Mesenchymal stem cell (in vitro differentiated cells and primary cell): ENCODE measurements around the gene ELN.
A peak's percentile ranks its signal among the peaks of the same experiment; 100 is the strongest.

Source experiments
- DNase-seq: peaks from one replicate; pipeline ENCODE4 v3.0.0-alpha.2; 2013
- H2AFZ ChIP-seq: one replicate; pipeline ENCODE4 v1.6.1; 2013; ENCODE audit warnings: low read depth, mild to moderate bottlenecking, control low read depth, inconsistent platforms, low read length, moderate library complexity
- H2AK5ac ChIP-seq: 2 replicates; pipeline ENCODE4 v1.6.1; 2013; ENCODE audit warnings: low read length, moderate library complexity, mild to moderate bottlenecking, inconsistent platforms; ENCODE audit not compliant: severe bottlenecking
- H2BK120ac ChIP-seq: one replicate; pipeline ENCODE4 v1.6.1; 2013; ENCODE audit warnings: low read depth, mild to moderate bottlenecking, inconsistent platforms, low read length, moderate library complexity
- H2BK12ac ChIP-seq, 2 experiments: one replicate each; pipeline ENCODE4 v1.6.1; 2013; ENCODE audit warnings: inconsistent platforms in 2 of 2, low read length in 2 of 2, mild to moderate bottlenecking in 2 of 2, moderate library complexity in 2 of 2, control low read depth in 1 of 2
- H2BK15ac ChIP-seq: one replicate; pipeline ENCODE4 v1.6.1; 2013; ENCODE audit warnings: mild to moderate bottlenecking, low read depth, inconsistent platforms; ENCODE audit not compliant: poor library complexity, severe bottlenecking
- H2BK5ac ChIP-seq: 2 replicates; pipeline ENCODE4 v1.6.1; 2013; ENCODE audit warnings: low read depth, mild to moderate bottlenecking, low read length, control low read depth, inconsistent platforms; ENCODE audit not compliant: poor library complexity, severe bottlenecking
- H3K14ac ChIP-seq, 2 experiments: one replicate each; pipeline ENCODE4 v1.6.1; 2013; ENCODE audit warnings: inconsistent platforms in 2 of 2, low read length in 2 of 2, control low read depth in 1 of 2, mild to moderate bottlenecking in 1 of 2, moderate library complexity in 1 of 2
- H3K18ac ChIP-seq, 2 experiments: one replicate each; pipeline ENCODE4 v1.6.1; 2013; ENCODE audit warnings: inconsistent platforms in 2 of 2, low read length in 2 of 2, control low read depth in 1 of 2, low read depth in 1 of 2, mild to moderate bottlenecking in 1 of 2
- H3K23ac ChIP-seq, 2 experiments: one replicate each; pipeline ENCODE4 v1.6.1; 2013; ENCODE audit warnings: inconsistent platforms in 2 of 2, low read length in 2 of 2, mild to moderate bottlenecking in 2 of 2, moderate library complexity in 2 of 2, control low read depth in 1 of 2
- H3K27ac ChIP-seq: 2 replicates; pipeline ENCODE4 v1.5.1; 2013; ENCODE audit warnings: mild to moderate bottlenecking, moderate library complexity, low read length, control low read depth, inconsistent platforms; ENCODE audit not compliant: poor library complexity, severe bottlenecking
- H3K27me3 ChIP-seq, 2 experiments: 2 replicates each; pipeline versions ENCODE4 v1.6.1 to v1.7.0; 2013; ENCODE audit warnings: low read length in 2 of 2, mild to moderate bottlenecking in 2 of 2, moderate library complexity in 2 of 2, control low read depth in 1 of 2, inconsistent platforms in 1 of 2; ENCODE audit not compliant: control insufficient read depth in 1 of 2, insufficient read depth in 1 of 2
- H3K36me3 ChIP-seq, 2 experiments: 2 replicates each; pipeline versions ENCODE4 v1.6.1 to v1.7.0; 2013; ENCODE audit warnings: low read length in 2 of 2, control low read depth in 1 of 2, inconsistent platforms in 1 of 2, low read depth in 1 of 2, mild to moderate bottlenecking in 1 of 2; ENCODE audit not compliant: insufficient read depth in 2 of 2, control insufficient read depth in 1 of 2
- H3K4ac ChIP-seq, 2 experiments: one replicate each; pipeline ENCODE4 v1.6.1; 2013; ENCODE audit warnings: inconsistent platforms in 2 of 2, low read length in 2 of 2, mild to moderate bottlenecking in 2 of 2, moderate library complexity in 2 of 2, control low read depth in 1 of 2, low read depth in 1 of 2
- H3K4me1 ChIP-seq: 2 replicates; pipeline ENCODE4 v1.6.1; 2013; ENCODE audit warnings: low read depth, low read length, control low read depth; ENCODE audit not compliant: control insufficient read depth, insufficient read depth
- H3K4me2 ChIP-seq: 2 replicates; pipeline ENCODE4 v1.6.1; 2013; ENCODE audit warnings: low read length, mild to moderate bottlenecking, inconsistent platforms; ENCODE audit not compliant: poor library complexity, severe bottlenecking
- H3K4me3 ChIP-seq, 2 experiments: 2 replicates each; pipeline versions ENCODE4 v1.5.1 to v1.7.0; 2013; ENCODE audit warnings: low read length in 2 of 2, mild to moderate bottlenecking in 2 of 2, control low read depth in 1 of 2, low read depth in 1 of 2; ENCODE audit not compliant: insufficient read depth in 1 of 2
- H3K79me1 ChIP-seq: replicated peaks from 2 replicates; pipeline ENCODE4 v1.6.1; 2013; ENCODE audit warnings: mild to moderate bottlenecking, control low read depth, low read length, inconsistent platforms; ENCODE audit not compliant: poor library complexity, severe bottlenecking
- H3K9ac ChIP-seq: 2 replicates; pipeline ENCODE4 v1.7.0; 2013; ENCODE audit warnings: mild to moderate bottlenecking, low read length, moderate library complexity
- H3K9me3 ChIP-seq: 2 replicates; pipeline ENCODE4 v1.7.0; 2013; ENCODE audit warnings: mild to moderate bottlenecking, low read length; ENCODE audit not compliant: control insufficient read depth
- H4K8ac ChIP-seq: one replicate; pipeline ENCODE4 v1.6.1; 2013; ENCODE audit warnings: inconsistent platforms, mild to moderate bottlenecking, low read length, moderate library complexity
- H4K91ac ChIP-seq: one replicate; pipeline ENCODE4 v1.6.1; 2013; ENCODE audit warnings: mild to moderate bottlenecking, low read length, inconsistent platforms
- WGBS: methylation state at CpG from one replicate; pipeline ENCODE4 v1.1.7; 2013; ENCODE audit warnings: mixed read lengths; 5-methylcytosine and 5-hydroxymethylcytosine counted together

The ELN gene

GRCh38 chr7:74019149-74019548, 8.8 kb upstream of the ELN start:
- Histone ChIP-seq H3K27me3 (peaks cover 5 to 11% of the 10 kb centered on the region in 2 experiments), H3K14ac (no peak overlapping the region), H2BK12ac (no peak overlapping the region), H2AFZ (no peak overlapping the region), H4K91ac (no peak overlapping the region), H2AK5ac (no peak overlapping the region), H3K9me3 (no peaks in the 10 kb centered on the region), H3K4ac (no peak overlapping the region), H2BK15ac (no peak overlapping the region), H3K4me3 (no peak overlapping the region), H3K4me1 (peaks cover 9% of the 10 kb centered on the region), H2BK5ac (no peak overlapping the region), H3K23ac (no peak overlapping the region), H2BK120ac (no peak overlapping the region), H3K27ac (no peak overlapping the region), H3K79me1 (no peaks in the 10 kb centered on the region), H3K4me2 (no peak overlapping the region), H3K18ac (no peak overlapping the region), H3K36me3 (no peaks in the 10 kb centered on the region), H3K9ac (no peak overlapping the region), H4K8ac (no peak overlapping the region)
- WGBS = 73% methylated on average over 4 of the region's 5 CpGs
- DNase-seq = no peak

DNA sequence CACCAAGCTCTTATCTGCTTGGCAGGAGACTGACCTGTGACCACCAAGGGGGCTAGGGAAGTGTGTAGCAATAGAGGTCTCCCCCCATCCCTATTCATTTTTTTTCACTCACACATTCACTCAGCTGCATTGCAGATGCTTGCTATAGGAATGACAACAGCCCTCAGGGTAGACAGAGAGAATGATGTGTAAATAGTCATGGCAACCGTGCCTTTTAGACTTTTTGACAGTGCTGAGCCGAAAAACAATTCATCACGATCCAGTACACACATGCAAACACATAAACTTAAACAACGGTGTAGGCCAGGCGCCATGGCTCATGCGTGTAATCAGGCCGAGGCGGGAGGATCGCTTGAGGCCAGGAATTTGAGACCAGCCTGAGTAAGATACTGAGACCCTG, 7.6 kb upstream of the ELN start:
- Histone ChIP-seq H3K36me3 (no peaks in the 10 kb centered on the region), H3K27me3 (peaks cover 5 to 15% of the 10 kb centered on the region in 2 experiments), H2BK12ac (no peak overlapping the region), H3K4me1 (peaks cover 11% of the 10 kb centered on the region), H2AK5ac (no peak overlapping the region), H3K23ac (no peak overlapping the region), H2BK15ac (no peak overlapping the region), H2AFZ (no peak overlapping the region), H4K91ac (no peak overlapping the region), H3K14ac (no peak overlapping the region), H3K27ac (no peak overlapping the region), H2BK5ac (no peak overlapping the region), H3K4me3 (no peak overlapping the region), H4K8ac (no peak overlapping the region), H3K79me1 (no peaks in the 10 kb centered on the region), H3K4me2 (no peak overlapping the region), H2BK120ac (no peak overlapping the region), H3K4ac (no peak overlapping the region), H3K9ac (no peak overlapping the region), H3K9me3 (no peaks in the 10 kb centered on the region), H3K18ac (no peak overlapping the region)
- 86% methylated on average over 8 of the region's 9 CpGs for whole genome bisulfite sequencing
- DNase-seq = no peak

DNA sequence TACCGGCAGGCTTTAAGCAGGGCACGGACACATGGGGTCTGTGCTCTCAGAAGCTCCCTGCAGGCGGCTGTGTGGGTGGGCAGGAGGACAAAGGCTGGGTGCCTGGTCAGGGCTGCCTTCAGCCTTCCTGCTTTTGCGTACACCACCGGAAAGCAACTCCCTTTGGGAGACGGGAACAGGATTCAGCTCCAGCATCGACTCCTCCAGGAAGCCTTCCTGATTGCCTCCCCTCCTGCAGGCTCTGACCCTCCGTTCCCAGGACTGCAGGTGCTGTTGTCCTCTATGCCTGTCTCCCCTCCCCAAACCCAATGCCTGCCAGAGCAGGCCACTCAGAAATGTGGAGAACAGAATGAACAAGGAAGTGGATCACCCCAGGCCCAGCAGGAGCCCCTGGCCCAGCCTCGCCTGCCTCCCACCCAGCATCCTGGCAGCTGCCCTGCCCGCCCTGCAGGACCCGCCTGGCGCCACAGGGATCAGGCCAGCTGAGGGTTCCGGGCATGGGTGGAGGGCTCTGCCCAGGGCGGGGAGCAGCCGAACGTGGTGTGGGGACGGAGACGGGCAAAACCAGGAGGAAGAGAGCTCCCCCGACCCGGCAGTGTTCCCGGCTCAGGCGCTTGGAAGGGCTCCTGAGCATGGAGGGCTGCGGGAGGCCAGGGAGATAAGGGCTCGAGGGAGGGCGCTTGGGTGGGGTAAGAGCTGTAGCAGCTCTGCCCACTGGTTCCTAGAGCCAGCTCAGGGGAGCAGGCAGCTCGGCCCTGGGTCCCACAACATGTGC, 6.2 kb upstream of the ELN start:
- Histone ChIP-seq H2BK12ac (no peak overlapping the region), H2BK15ac (no peak overlapping the region), H2BK5ac (no peak overlapping the region), H3K18ac (no peak overlapping the region), H3K4me1 (peaks cover 11% of the 10 kb centered on the region), H3K27me3 (peaks cover 17 to 26% of the 10 kb centered on the region in 2 experiments), H4K91ac (no peak overlapping the region), H3K4me2 (no peak overlapping the region), H3K14ac (no peak overlapping the region), H3K4ac (no peak overlapping the region), H3K36me3 (no peaks in the 10 kb centered on the region), H3K4me3 (no peak overlapping the region), H3K9ac (no peak overlapping the region), H3K79me1 (no peaks in the 10 kb centered on the region), H4K8ac (peak overlapping the region; percentile 20), H3K23ac (peak overlapping the region in 1 of 2 experiments; percentile 57), H2BK120ac (no peak overlapping the region), H2AK5ac (no peak overlapping the region), H3K9me3 (no peaks in the 10 kb centered on the region), H3K27ac (no peak overlapping the region), H2AFZ (no peak overlapping the region)
- WGBS = 87% methylated on average over 26 of the region's 26 CpGs
- no peak for DNase-seq

GRCh38 chr7:74022507-74022906, 5.5 kb upstream of the ELN start:
- Histone ChIP-seq H3K4ac (no peak overlapping the region), H2AFZ (no peak overlapping the region), H4K91ac (no peak overlapping the region), H3K36me3 (no peaks in the 10 kb centered on the region), H2BK5ac (no peak overlapping the region), H3K79me1 (no peaks in the 10 kb centered on the region), H3K4me2 (no peak overlapping the region), H2BK120ac (no peak overlapping the region), H4K8ac (no peak overlapping the region), H3K27ac (no peak overlapping the region), H2AK5ac (no peak overlapping the region), H3K4me3 (no peak overlapping the region), H2BK15ac (no peak overlapping the region), H3K9ac (no peak overlapping the region), H3K14ac (no peak overlapping the region), H2BK12ac (no peak overlapping the region), H3K4me1 (peaks cover 11% of the 10 kb centered on the region), H3K27me3 (peaks cover 17 to 26% of the 10 kb centered on the region in 2 experiments), H3K9me3 (no peaks in the 10 kb centered on the region), H3K18ac (no peak overlapping the region), H3K23ac (no peak overlapping the region)
- 84% methylated on average over 7 of the region's 7 CpGs for WGBS
- DNase-seq = no peak
